HT1080 (cell line): ENCODE measurements around the gene PLA2G5. TPM values are rescaled to one million over a fixed set of nuclear protein-coding genes. Genes with fewer than 3 reads are reported as not detected.
"Not testable (repeated sequence)": the region's sequence is repeated elsewhere in the genome, so short reads cannot be mapped to it uniquely, and the experiment has no call there.

Experiments
- DNase-seq: peaks from one replicate; pipeline ENCODE4 v3.0.0-alpha.2; 2015; ENCODE audit warnings: low read depth
- total RNA-seq: library from RNA; depleted of rRNA; stranded (reverse); fragments of >200 nt; shearing (Covaris generic); gene quantifications from 2 replicates; pipeline ENCODE4 v1.2.3, GENCODE V29; 2014

Gene PLA2G5
- total RNA-seq, 1 experiment from 2014 or later: not detected

DNA sequence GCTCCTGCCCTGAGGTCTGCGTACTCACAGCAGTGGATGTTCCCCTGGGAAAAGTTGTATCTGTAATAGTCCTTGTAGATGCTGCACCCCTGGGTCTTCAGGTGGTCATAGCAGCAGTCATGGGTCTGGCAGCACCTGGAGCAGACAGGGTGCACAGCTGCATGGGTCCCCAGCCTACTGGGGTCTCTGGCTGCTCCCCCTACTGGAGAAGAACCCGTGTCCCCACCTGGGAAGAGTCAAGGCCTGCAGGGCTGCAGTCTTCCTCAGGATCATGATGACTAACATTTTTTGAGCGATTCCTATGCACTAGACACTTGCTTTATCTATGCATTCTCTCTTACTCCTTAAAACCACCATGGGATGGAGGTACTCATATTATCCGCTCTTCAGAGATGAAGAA is 45.5 kb downstream of the PLA2G5 start:
- no peak for DNase-seq

DNA sequence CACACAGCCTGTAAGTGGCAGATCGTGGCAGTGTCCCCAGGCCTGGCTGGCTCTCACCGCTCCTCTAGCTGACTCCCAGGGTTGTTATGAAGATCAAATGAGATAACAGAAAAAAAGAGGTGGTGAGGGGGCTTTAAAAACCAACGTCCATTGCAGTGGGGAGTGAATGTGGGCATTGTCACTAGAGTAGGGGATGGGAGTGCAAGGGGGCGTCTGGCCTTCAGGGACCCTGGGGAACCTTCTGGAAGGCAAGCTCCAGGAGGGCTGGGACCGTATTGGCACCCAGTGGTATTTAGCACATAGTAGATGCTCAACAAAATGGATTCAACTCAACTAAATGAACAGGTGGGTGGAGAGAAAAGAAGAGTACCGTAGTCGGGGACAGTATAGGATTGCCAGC is 45.9 kb downstream of the PLA2G5 start:
- no peak for DNase-seq

DNA sequence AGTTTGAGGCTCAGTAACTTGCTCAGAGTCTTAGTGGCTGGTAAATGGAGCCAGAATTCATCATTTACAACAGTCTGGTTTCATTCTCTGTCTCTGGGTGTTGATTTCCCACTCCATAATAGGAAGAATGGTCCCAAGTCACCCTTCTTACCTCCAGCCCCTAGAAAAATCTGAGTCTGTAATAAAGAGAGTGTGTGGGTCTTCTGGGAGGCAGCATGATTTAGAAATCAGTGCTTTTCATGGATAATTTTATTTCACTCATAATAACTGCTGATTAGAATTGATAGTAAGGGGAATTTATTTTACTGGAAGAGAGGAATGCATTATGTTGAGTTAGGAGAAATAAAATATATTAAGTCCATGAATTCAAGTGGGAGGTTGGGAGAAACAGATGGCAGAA is 47.2 kb downstream of the PLA2G5 start:
- DNase-seq: no peak

DNA sequence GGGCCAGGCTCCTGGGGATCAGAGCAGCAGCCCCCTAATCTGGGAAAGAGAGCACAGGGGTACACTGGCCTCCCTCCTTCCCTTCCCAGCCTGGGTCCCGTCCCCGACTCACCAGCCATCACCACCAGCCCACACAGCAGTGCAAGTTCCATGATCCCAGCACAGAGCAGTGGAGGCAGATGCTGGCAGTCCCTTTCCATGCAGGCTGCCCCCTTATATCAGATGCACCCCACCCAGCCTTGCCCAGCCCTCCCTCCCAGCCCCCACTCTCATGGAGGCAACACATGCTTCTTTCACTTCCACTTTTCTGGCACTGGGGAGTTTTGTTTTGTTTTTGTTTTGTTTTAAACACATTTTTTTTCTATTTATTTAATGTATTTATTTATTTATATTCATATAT is 49.4 kb downstream of the PLA2G5 start, which contains the start of gene PLA2G2D:
PLA2G2D (minus strand) TSS at position 190 of the 400 bp plus-strand sequence; CDS start at position 152, 38 bp downstream.
- no peak for DNase-seq

DNA sequence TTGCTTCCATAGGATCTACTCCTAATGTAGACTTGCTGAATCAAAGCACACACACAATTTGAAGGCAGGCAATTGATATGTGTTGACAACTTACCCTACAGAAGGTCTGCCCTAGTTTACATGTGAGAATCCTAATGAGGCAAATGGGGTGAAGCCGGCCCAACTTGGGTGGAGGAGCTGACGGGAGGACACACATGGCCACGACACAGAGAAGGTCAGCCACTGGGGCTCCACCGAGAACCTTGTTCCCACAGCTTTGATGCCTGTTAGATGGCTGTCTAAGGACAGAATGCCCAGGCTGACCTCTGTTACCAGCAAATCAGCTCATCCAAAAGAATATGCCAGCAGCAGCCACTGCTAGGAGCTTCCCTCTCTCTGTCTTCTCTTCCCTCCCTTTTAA is 50.8 kb downstream of the PLA2G5 start:
- no peak for DNase-seq

DNA sequence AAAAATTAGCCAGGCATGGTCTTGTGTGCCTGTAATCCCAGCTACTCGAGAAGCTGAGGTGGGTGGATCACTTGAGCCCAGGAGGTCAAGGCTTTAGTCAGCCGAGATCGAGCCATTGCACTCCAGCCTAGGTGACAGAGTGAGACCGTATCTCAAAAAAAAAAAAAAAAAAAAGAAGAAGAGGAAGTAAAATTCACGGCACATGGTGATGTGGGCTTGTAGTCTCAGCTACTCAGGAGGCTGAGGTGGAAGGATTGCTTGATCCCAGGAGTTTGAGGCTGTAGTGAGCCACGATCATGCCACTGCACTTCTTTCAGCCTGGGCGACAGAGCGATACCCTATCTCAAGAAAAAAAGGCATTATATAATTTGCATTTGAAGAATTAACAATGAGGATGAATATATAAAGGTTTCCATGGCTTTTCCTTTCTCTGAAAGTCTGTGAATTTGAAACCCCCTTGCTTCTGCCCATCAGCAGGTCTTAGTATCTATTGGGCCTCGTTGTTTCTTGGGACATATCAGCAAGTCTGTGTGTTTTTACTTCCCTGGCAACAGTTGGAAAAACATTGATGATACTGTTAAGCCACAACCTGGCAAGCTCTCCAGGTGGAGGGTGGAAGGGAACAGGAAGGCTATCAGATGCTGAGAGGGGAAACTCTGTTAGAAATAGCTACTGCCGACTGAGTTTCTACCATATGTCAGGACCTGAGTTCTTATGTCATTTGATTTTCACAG is 53.9 kb downstream of the PLA2G5 start:
- no peak for DNase-seq

DNA sequence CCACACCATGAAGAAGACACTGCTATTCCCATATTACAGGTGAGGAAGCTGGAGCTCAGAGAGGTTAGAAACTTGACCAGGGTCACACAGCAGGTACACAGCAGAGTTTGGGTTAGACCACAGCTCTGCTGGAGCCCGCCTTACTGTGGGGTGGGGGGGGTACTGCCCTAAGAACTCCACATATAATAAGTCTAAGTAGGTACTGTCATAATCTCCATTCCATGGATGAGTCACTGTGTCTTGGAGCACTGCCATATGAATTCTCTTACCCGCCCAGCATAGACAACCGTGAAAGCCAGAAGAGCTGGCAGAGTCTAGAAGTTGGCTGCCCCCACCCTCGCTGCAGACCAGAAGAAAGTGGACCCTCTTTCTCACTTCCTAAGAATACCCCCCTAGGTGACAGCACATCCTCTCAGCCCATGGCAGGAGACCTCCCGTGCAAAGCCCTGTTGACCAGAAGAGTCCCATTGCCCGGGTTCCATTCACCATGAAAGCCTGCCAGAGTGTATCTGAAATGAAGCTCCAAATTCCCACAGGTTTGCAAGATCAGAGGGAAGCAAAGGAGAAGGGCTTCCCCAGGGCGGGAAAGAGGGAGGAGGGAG is 54.6 kb downstream of the PLA2G5 start:
- DNase-seq: peak; percentile 92

DNA sequence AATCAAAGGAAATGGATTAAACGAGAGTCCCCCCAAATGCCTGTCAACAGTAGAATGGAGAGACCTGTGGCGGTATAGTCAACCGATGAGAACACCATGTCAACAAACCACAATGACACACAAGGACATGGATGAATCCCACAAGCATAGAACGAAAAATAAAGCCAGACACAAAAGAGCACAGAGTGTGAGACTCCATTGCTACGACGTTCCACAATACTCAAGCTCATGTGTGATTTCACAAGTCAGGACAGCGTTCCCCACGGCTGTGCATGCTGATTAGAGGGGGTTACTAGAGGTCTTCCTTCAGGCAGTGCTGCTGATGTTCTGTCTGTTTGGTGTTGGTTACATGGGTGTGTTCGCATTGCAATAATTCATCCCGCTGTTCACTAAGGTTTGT is 55.1 kb downstream of the PLA2G5 start:
- peak; percentile 28 for DNase-seq

DNA sequence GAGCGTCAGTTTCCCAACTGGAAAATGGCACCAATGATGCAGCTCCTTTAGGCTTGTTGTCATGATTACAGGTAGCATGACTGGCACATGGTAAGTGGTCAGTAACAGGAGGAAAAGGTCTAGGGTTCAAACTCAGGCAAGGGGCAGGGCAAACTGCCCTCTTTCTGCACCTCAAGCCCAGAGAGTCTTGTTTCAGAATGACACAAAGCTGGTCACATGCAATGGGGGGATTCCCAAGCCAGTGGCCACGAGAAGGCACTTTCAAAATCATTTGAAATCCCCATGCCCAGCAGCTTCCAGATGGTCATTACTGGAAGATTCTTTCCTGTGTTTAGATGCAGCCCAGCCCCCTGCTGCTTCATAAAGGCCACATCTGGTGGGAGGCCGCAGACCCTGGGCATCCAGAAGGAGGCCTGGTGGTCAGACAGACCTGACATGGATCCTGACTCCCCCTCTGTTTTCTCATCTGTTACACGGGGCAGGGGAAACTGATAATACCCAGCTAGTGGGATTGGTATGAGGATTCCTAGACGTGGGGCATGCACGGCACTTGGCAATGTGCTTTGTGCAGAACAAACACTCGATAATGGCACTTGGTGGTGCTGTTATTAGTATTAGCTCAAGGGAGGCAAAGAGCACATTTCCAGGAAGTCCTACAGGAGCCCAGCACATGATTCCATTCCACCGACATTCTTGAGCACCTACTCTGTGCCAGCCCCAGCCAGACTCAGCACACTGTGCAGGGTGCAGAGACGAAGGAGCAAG is 56.2 kb downstream of the PLA2G5 start:
- DNase-seq: no peak

DNA sequence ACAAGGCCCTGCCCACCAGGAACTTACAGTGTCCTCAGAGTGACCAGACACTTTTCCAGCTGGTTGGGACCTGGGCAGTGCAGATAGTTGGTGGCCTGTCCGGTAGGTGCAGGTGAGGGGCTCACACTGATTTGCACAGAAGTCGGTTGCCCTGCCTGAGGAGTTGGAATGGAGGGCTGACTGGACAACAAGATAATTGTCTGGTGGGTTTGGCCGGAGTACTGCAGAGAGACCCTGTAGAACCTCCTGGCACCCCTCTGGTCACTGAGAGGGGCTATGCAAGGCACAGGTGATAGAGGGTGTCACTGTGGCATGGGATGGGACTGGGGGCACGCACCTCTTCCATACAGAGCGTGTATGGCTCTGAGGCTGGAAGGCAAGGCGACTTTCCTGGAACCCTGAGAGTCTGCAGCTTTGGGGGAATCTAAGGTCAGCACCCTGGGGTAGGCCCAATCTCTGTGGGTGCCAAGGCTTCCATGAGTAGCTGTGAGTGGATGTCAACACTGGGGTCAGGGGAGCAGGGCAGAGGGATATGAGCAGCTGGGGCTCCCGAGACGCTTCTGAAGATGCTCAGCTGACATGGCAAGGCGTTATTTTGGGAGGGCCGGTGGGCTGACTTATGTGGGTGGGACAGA is 56.9 kb downstream of the PLA2G5 start:
- no peak for DNase-seq

DNA sequence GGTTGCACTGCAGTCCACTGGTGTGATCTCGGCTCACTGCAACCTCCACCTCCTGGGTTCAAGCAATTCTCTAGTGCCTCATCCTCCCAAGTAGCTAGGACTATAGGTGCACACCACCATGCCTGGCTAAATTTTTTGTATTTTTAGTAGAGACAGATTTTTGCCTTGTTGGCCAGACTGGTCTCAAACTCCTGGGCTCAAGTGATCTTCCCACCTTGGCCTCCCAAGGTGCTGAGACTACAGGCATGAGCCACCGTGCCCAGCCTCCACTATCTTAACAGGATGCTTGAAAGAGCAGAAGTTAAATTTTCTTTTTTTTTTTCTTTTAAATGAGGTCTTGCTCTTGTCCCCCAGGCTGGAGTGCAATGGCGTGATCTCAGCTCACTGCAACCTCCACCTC is 60.5 kb downstream of the PLA2G5 start:
- not testable (repeated sequence) for DNase-seq

DNA sequence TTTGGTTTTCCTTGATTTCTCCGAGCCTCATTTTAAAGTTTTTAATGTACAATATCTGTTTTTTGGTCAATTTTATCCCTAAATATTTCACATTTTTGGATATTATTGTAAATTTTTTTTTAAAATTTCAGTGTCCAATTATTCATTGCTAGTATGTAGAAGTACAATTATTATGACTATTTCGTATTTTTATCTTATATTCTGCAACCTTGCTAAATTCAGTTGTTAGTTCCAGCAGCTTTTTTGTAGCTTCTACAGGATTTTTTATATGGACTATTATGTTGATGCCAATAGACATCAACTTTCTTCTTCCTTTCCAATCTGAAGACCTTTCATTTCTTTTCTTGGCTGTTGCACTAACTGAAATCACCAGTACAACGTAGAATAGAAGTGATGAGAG is 65.0 kb downstream of the PLA2G5 start:
- no peak for DNase-seq

DNA sequence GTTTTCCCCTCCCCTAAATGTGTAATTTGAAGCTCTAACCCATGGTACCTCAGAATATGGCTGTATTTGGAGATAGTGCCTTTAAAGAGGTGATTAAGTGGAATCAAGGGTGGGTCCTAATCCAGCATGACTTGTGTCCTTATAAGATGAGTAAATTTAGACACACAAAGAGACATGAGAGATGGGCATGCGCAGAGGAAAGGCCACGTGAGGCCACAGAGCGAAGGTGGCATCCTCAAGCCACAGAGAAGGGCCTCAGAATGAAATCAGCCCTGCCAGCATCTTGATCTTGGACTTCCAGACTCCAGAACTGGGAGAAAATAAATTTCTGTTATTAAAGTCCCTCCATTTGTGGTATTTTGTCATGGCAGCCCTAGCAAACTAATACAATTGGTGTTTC is 66.3 kb downstream of the PLA2G5 start:
- DNase-seq: no peak

DNA sequence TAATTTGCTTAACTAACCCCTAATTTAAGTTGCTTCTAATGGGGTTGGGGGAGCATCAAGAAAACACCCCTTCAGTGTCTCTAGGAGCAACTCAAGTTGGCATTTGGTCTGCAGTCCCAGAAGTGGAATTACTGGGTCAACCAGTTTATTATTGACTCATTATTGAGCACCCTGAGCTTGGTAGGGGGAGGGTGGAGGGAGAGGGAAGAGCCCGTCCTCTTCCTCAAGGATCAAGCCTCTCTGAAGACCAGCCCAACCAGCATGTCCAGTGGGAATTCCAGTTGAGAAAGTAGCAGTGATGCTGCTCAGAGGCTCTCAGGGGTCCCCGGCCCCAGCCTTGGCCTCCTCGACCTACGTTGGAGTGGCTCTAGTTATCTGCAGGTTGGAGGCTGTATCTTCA is 67.1 kb downstream of the PLA2G5 start:
- DNase-seq: no peak

DNA sequence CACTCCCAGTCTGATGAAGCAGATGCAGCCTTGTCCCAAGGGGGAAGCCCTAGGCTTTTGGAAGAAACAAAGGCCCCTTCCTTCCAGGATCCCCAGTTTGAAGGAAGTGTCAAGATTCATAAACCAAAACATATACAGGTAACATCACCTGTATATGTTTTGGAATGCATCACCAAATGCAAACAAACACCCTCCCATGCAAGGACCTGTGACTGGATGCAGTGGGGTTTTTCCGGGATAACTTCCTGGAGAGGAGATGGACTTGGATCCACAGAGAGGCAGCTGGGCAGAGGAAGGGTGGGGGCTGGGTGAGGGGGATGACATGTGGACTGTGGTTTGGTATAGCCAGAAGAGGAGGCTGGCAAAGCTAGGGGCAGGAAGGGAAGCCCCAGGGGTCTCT is 67.6 kb downstream of the PLA2G5 start:
- no peak for DNase-seq

DNA sequence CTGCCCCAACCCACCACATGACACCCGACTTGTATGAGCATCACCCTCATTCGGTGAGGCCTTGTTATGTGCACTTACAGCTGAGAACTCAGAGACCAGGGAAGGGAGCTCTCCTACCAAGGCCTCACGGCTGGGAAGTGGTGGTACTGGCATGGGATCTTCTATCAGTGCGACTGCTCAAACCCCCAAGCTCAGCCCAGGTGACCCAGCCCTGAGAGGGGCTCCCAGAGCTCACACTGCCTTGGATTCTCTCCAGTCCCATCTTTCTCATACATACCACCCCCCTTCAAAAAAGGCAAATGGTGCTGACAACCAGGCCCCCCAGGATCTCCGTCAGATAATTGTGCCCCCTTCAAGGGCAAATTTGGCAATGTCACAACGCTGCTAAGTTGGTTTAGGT is 68.4 kb downstream of the PLA2G5 start:
- no peak for DNase-seq

DNA sequence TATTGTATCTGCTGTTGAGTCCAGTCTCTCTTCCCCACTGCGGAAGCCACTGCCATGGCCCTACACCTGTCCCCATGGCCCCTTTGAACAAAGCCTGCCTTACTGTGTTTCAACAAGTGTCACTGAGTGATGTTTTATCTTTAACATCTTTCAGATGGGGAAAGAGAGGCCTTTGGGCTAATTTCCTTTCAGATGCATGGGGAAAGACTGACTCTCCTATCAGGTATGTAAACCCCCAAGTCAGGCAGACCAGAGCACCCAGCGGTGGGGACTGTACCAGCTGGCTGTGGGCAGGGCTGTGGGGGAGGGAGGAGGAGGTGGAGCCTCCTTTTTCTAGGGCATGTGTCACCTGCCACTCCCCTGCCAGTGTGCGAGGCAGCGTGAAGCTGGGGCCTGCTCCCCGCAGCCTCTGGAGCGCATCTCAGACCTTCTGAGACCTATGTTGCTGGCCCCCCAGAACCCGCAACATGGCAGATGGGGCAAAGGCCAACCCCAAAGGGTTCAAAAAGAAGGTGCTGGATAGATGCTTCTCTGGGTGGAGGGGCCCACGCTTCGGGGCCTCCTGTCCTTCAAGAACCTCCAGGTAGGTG is 69.1 kb downstream of the PLA2G5 start, which contains the start of gene PLA2G2F:
PLA2G2F (plus strand) TSS at position 363 of the 590 bp plus-strand sequence; CDS start at position 468, 105 bp downstream.
- DNase-seq: no peak

DNA sequence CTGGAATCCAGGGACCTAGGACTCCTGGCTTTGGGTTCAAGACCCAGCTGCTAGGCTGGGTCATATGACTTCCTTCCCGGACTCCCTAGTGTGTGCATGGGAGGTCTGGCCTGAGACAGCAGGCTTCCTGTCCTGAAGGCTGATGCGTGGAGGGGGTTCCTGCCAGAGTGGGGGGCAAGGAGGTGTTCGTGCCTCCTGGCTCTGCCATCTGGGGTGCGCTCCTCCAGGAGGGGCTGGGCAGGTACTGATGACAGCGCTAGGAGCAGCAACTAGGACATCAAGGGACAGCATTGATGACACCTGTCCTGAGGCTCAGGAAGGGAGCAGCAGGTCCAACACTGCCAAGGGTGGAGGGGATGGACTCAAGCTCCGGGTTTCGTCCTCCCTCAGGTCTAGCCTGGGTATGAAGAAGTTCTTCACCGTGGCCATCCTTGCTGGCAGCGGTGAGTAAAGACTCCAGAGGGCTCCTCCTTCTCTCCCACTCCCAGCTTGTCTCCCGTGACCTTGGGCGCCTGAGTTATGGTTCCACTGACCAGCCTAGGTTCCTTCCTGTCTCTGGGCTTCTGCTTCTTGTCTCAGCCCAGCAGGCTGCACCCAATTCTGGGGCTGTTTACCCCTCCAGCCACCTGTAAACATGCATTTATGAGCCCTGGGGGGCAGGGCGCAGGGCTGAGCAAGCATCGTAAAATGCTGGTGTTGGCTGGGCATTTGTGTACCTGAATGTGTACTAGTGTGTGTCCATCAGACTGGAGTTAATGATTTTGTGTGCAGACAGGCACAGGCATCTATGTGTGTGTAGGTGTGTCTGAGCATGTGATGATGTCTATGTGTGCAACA is 70.0 kb downstream of the PLA2G5 start:
- DNase-seq: no peak

DNA sequence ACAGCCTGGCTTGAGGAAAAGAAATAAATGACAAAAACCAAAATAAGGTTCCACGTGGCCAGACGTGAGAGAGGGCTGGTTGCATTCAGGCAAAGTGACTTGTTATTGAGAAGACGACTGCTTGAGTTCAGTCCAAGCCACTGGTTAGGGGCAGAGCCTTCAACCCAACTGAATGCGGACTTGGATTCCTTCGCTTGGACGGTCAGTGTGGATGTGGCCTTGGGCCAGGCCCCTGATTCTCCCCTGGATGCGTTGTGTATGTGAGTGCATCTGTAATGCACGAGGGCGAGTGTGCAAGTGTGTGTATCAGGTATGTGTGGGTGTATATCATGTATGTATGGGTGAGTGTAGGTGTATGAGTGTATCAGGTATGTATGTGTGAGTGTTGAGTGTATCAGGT is 71.0 kb downstream of the PLA2G5 start:
- no peak for DNase-seq

DNA sequence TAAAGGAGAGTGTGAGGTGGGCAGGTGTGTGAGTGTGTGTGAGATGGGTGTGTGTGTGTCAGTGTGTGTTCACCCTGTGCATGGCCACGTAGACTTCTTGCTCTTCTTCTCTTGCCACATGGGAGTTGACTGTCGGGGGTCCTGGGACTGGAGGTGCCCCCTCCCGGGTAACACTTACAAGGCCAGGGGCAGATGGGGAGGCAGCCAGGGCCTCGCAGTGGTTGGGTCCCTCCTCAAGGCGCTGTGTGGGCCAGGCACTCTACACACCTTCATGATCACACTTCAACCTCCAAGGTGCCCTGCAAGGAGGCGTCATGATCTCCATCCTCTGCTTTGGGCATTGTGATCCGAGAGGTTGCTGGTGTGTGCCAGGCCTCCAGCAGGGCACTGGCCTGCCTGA is 71.5 kb downstream of the PLA2G5 start:
- DNase-seq: no peak
